Gastrocnemius medialis (tissue), 4 donors: ENCODE data around the gene HES5. TPM values are rescaled to one million over a fixed set of nuclear protein-coding genes. Genes with fewer than 3 reads are reported as not detected.

ENCODE experiments used
- ATAC-seq, 2 donors: fragments of 150-250 bp; one replicate each; pipeline ENCODE4 v1.9.1; 2016
- DNase-seq, 2 donors: peaks; one replicate each; pipeline ENCODE4 v3.0.0-alpha.2; 2019
- H3K27ac ChIP-seq, 4 donors: fragments of 200-600 bp; sonication (generic); 1 replicate in 1 of 4; 2 replicates in 3 of 4; pipeline ENCODE4 v1.5.1; 2016 to 2018; ENCODE audit warnings: mild to moderate bottlenecking in 2 of 4, moderate library complexity in 1 of 4
- H3K27me3 ChIP-seq, 3 donors: fragments of 200-600 bp; sonication (generic) in 2 of 3; 1 replicate in 1 of 3; 2 replicates in 2 of 3; pipeline versions ENCODE4 v1.5.1 to v1.6.0; 2016 to 2019; ENCODE audit warnings: mild to moderate bottlenecking in 1 of 3, moderate library complexity in 1 of 3
- H3K36me3 ChIP-seq, 2 donors: fragments of 200-600 bp; sonication (generic) in 1 of 2; one replicate each; pipeline ENCODE4 v1.5.1; 2017 to 2018
- H3K4me1 ChIP-seq, 2 donors: fragments of 200-600 bp; sonication (generic) in 1 of 2; one replicate each; pipeline ENCODE4 v1.5.1; 2016 to 2017; ENCODE audit warnings: mild to moderate bottlenecking in 2 of 2
- H3K4me3 ChIP-seq, 4 donors: fragments of 200-600 bp; sonication (generic) in 3 of 4; 1 replicate in 1 of 4; 2 replicates in 3 of 4; pipeline ENCODE4 v1.5.1; 2016 to 2019; ENCODE audit warnings: mild to moderate bottlenecking in 2 of 4
- H3K9me3 ChIP-seq, 3 donors: fragments of 200-600 bp; sonication (generic) in 2 of 3; 1 replicate in 1 of 3; 2 replicates in 2 of 3; pipeline ENCODE4 v1.5.1; 2016 to 2019
- POLR2A ChIP-seq, 2 donors: fragments of 450-650 bp; IDR thresholded peaks; one replicate each; pipeline ENCODE4 v1.6.1; 2017; ENCODE audit warnings: antibody characterized with exemption in 2 of 2, mild to moderate bottlenecking in 2 of 2, moderate library complexity in 2 of 2
- in situ Hi-C, 4 donors: fragments of 200-750 bp; cut with MboI; loops; one replicate each; pipeline versions ENCODE4 v1.15.0 to v1.8.0; 2017; ENCODE audit warnings: low sequenced_read_pairs in 4 of 4
- intact Hi-C: fragments of 100-400 bp; cut with DNase I; formaldehyde crosslinking; loops from one replicate; pipeline ENCODE4 v1.15.1; 2023; ENCODE audit warnings: low total_unique reads
- total RNA-seq, 4 donors: library from RNA; depleted of rRNA; stranded (reverse); fragments of >200 nt; gene quantifications; one replicate each; pipeline versions ENCODE4 v1.1.0 to v1.2.3, GENCODE V29; 2016
- TF ChIP-seq, protein P1 (sequence below), 5 experiments: fragments of 450-650 bp in 3 of 5; fragments of 200-600 bp in 2 of 5; sonication (generic) in 2 of 5; IDR thresholded peaks in 4 of 5; conservative IDR thresholded peaks in 1 of 5; 1 replicate in 4 of 5; 2 replicates in 1 of 5; pipeline ENCODE4 v1.5.1; 2016 to 2019; ENCODE audit warnings: antibody characterized with exemption in 5 of 5, mild to moderate bottlenecking in 3 of 5, moderate library complexity in 3 of 5

Gene HES5
- total RNA-seq, 4 donors from 2014 or later: 0.49 TPM; not detected in 3

DNA sequence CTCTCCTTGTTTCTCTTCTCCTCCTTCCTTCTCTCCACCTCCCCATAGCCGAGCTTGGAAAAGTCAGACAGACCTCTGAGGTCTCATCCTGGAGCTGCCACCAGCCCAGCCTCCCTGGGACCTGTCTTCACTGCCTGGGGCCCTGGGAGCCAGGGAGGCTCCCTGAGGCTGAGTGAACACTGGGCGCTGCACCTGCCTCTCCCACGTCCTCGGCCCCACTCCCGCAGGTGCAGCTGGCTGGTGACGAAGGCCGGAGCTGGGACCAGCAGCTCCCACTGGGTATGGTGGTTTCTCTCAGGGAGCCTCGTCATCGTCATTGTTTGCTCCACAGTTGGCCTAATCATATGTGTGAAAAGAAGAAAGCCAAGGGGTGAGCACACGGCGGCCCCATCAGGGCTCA lies 31.4 kb upstream of the HES5 start:
- Histone ChIP-seq H3K4me3 (no peak overlapping the region), H3K36me3 (no peaks in the 10 kb centered on the region), H3K27me3 (peaks cover 0 to 2% (median 0%) of the 10 kb centered on the region in 3 donors), H3K9me3 (no peaks in the 10 kb centered on the region), H3K27ac (no peak overlapping the region), H3K4me1 (peaks cover 7 to 8% of the 10 kb centered on the region in 2 donors)
- DNase-seq (no peak), ATAC-seq (no peak)
- in situ Hi-C loops: no loop called here
- intact Hi-C loops: no loop called here
- no peak for TF ChIP-seq POLR2A (IDR thresholded peaks at IDR 0.05)

DNA sequence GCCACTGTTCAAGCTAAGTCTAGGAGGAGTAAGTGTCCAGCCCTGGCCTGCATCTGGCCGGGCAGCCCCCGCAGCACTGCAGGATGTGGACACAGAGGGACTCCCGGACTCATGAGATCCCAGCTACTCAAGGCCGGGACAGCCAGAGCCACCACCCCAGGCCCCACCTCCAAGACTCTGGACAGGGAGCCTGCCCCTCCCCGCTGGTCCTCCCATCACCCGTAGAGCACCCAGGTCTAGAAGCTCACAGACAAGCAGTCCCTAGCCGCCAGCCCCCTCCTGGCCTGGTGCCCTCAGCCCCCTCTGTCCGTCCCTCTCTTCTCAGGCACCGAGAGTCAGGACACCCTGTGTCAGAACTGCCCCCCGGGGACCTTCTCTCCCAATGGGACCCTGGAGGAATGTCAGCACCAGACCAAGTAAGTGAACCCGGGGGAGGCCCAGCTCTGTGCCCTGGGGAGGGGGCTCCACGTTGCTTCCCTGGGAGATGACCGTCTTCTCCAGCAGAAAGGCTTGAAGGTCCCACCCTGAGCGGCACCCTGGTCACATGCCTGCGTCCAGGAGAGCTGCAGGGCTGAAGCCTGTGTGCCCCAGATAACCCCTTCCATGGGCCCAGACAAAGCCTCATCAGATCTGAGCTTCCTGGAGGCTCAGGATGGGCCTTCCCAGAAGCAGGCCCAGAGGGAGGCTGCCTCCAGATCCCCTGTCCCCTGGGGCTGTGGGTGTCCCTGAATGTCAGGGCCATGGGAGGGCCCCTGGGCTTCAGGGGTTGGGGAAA lies 30.4 kb upstream of the HES5 start:
- Histone ChIP-seq H3K4me3 (no peak overlapping the region), H3K27me3 (peaks cover 0 to 4% (median 0%) of the 10 kb centered on the region in 3 donors), H3K27ac (no peak overlapping the region), H3K36me3 (no peaks in the 10 kb centered on the region), H3K4me1 (peaks cover 7 to 17% of the 10 kb centered on the region in 2 donors), H3K9me3 (no peaks in the 10 kb centered on the region)
- TF ChIP-seq, protein P1, sequence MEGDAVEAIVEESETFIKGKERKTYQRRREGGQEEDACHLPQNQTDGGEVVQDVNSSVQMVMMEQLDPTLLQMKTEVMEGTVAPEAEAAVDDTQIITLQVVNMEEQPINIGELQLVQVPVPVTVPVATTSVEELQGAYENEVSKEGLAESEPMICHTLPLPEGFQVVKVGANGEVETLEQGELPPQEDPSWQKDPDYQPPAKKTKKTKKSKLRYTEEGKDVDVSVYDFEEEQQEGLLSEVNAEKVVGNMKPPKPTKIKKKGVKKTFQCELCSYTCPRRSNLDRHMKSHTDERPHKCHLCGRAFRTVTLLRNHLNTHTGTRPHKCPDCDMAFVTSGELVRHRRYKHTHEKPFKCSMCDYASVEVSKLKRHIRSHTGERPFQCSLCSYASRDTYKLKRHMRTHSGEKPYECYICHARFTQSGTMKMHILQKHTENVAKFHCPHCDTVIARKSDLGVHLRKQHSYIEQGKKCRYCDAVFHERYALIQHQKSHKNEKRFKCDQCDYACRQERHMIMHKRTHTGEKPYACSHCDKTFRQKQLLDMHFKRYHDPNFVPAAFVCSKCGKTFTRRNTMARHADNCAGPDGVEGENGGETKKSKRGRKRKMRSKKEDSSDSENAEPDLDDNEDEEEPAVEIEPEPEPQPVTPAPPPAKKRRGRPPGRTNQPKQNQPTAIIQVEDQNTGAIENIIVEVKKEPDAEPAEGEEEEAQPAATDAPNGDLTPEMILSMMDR (IDR thresholded peaks at IDR 0.05 in 4 of 5, conservative IDR thresholded peaks at IDR 0.05 in 1 of 5): no peak
- TF ChIP-seq POLR2A (IDR thresholded peaks at IDR 0.05): no peak
- intact Hi-C loops (no loop called here), in situ Hi-C loops (no loop called here)
- DNase-seq (no peak), ATAC-seq (no peak)

DNA sequence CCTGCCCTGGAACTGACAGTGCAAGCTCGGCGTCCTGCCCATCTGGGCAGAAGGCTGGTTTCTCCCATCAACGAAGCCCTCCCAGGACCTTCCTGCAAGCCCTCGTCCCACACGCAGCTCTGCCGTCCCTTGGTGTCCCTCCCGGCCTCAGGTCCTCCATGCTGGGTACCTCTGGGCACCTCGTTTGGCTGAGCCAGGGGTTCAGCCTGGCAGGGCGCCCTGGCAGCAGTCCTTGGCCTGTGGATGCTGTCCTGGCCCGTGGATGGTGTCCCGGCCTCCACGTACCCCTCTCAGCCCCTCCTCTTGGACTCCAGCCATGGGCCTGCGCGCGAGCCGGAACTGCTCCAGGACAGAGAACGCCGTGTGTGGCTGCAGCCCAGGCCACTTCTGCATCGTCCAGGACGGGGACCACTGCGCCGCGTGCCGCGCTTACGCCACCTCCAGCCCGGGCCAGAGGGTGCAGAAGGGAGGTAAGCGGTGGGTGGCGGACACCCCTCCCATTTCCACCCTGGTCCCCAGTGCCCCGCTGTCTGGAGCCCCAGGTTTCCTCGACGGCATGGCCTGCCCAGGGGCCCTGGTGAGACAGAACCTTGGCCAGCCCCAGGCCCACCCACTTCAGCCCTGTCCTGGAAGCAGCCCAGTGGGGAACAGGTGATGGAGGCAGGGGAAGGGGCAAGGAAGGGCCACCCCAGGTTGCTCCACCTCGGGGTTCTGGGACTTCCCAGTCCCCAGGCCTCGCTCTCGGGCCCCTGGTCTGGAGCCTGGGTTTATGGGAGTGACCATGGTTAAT lies 29.6 kb upstream of the HES5 start:
- ATAC-seq: no peak
- peaks cover 0 to 4% (median 0%) of the 10 kb centered on the region in 3 donors for H3K27me3 ChIP-seq
- DNase-seq: no peak
- no peak overlapping the region for H3K27ac ChIP-seq
- H3K9me3 ChIP-seq: no peaks in the 10 kb centered on the region
- no peaks in the 10 kb centered on the region for H3K36me3 ChIP-seq
- intact Hi-C loops: loop anchor here (10.0 kb wide), 1 partner anchor 85 kb away; no protein-coding TSS in a partner anchor
- in situ Hi-C loops: no loop called here
- peaks cover 7 to 21% of the 10 kb centered on the region in 2 donors for H3K4me1 ChIP-seq
- no peak overlapping the region for H3K4me3 ChIP-seq
- TF ChIP-seq, protein P1 (IDR thresholded peaks at IDR 0.05 in 4 of 5, conservative IDR thresholded peaks at IDR 0.05 in 1 of 5): no peak
- TF ChIP-seq POLR2A (IDR thresholded peaks at IDR 0.05): no peak

DNA sequence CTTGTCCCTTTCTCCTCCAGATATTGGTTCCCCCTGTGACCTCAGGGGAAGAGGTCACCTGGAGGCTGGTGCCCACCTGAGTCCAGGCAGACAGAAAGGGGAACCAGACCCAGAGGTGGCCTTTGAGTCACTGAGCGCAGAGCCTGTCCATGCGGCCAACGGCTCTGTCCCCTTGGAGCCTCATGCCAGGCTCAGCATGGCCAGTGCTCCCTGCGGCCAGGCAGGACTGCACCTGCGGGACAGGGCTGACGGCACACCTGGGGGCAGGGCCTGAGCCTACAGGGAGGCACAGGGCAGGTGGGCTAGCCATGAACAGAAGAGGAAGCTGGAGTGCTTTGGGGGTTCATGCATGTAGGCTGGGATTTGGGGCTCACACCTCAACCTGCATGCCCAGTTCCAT lies 28.8 kb upstream of the HES5 start:
- TF ChIP-seq POLR2A (IDR thresholded peaks at IDR 0.05): no peak
- TF ChIP-seq, protein P1 (IDR thresholded peaks at IDR 0.05 in 4 of 5, conservative IDR thresholded peaks at IDR 0.05 in 1 of 5): no peak
- intact Hi-C loops: loop anchor here (10.0 kb wide), 1 partner anchor 86 kb away; no protein-coding TSS in a partner anchor
- peaks cover 7 to 21% of the 10 kb centered on the region in 2 donors for H3K4me1 ChIP-seq
- H3K27ac ChIP-seq: no peak overlapping the region
- DNase-seq (no peak), ATAC-seq (no peak)
- no peak overlapping the region for H3K4me3 ChIP-seq
- in situ Hi-C loops: no loop called here
- no peaks in the 10 kb centered on the region for H3K9me3 ChIP-seq
- peaks cover 0 to 4% (median 0%) of the 10 kb centered on the region in 3 donors for H3K27me3 ChIP-seq
- no peaks in the 10 kb centered on the region for H3K36me3 ChIP-seq

DNA sequence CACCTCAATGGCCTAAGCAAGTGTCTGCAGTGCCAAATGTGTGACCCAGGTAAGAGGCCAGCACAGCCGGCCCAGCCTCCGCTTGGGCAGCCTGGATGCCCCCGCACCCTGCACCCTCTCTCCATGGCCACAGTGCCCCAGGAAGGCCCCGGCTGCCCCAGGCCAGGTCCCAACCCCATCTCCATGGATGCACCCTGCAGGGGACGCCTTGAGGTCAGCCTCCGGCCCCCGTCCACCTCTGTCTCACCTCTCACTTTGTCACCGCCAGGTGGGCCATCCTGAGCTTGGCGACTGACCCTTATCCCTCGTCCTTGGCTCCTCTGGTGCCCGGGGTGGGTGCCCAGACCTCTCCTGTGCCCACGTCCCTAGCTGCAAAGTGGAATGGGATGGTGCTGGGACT lies 28.4 kb upstream of the HES5 start:
- ATAC-seq (no peak), DNase-seq (no peak)
- Histone ChIP-seq H3K27ac (no peak overlapping the region), H3K36me3 (no peaks in the 10 kb centered on the region), H3K27me3 (peaks cover 0 to 4% (median 0%) of the 10 kb centered on the region in 3 donors), H3K9me3 (no peaks in the 10 kb centered on the region), H3K4me3 (no peak overlapping the region), H3K4me1 (peaks cover 7 to 21% of the 10 kb centered on the region in 2 donors)
- TF ChIP-seq, protein P1 (IDR thresholded peaks at IDR 0.05 in 4 of 5, conservative IDR thresholded peaks at IDR 0.05 in 1 of 5): no peak
- in situ Hi-C loops: no loop called here
- intact Hi-C loops: loop anchor here (10.0 kb wide), 1 partner anchor 86 kb away; no protein-coding TSS in a partner anchor
